Keratinocyte (primary cell): ENCODE results near the gene KCNMA1. TPM values are rescaled to one million over a fixed set of nuclear protein-coding genes. Genes with fewer than 3 reads are reported as not detected.

Experiments used
- DNase-seq: peaks from one replicate; pipeline ENCODE4 v3.0.0-alpha.2; 2011; ENCODE audit warnings: low read depth, missing footprints, low spot score
- FAIRE-seq: peaks from 2 replicates; lab custom pipeline; 2011; peaks lifted over from hg19 to GRCh38; lab: Jason Lieb, UNC
- H2AFZ ChIP-seq: 2 replicates; pipeline ENCODE4 v1.6.0; 2012; ENCODE audit warnings: low read length, control low read depth, inconsistent platforms; ENCODE audit not compliant: control insufficient read depth
- H3K27ac ChIP-seq: 2 replicates; pipeline ENCODE4 v1.5.1; 2011; ENCODE audit warnings: low read length; ENCODE audit not compliant: control insufficient read depth, insufficient read depth
- H3K27me3 ChIP-seq: 3 replicates; pipeline ENCODE4 v1.6.0; 2011; ENCODE audit warnings: low read length; ENCODE audit not compliant: control insufficient read depth, insufficient read depth; ENCODE audit errors: extremely low read depth
- H3K36me3 ChIP-seq, 2 experiments: 2 replicates in 1 of 2; 3 replicates in 1 of 2; pipeline ENCODE4 v1.5.1; 2011; ENCODE audit warnings: low read length in 2 of 2, mild to moderate bottlenecking in 1 of 2; ENCODE audit not compliant: control insufficient read depth in 2 of 2, insufficient read depth in 2 of 2; ENCODE audit errors: extremely low read depth in 1 of 2
- H3K4me1 ChIP-seq: 3 replicates; pipeline ENCODE4 v1.5.1; 2011; ENCODE audit warnings: low read length; ENCODE audit not compliant: control insufficient read depth, insufficient read depth; ENCODE audit errors: extremely low read depth
- H3K4me2 ChIP-seq: 3 replicates; pipeline ENCODE4 v1.6.0; 2011; ENCODE audit warnings: low read depth, low read length; ENCODE audit not compliant: control insufficient read depth, insufficient read depth; ENCODE audit errors: extremely low read depth
- H3K4me3 ChIP-seq, 3 experiments: fragments of 200-600 bp in 1 of 3; sonication (generic) in 1 of 3; 2 replicates in 2 of 3; 3 replicates in 1 of 3; pipeline ENCODE4 v1.5.1; 2011 to 2016; ENCODE audit warnings: low read length in 3 of 3, mild to moderate bottlenecking in 3 of 3, control low read depth in 2 of 3, inconsistent platforms in 1 of 3, low read depth in 1 of 3, mixed read lengths in 1 of 3, mixed run types in 1 of 3, moderate library complexity in 1 of 3; ENCODE audit not compliant: control insufficient read depth in 2 of 3, insufficient read depth in 2 of 3; ENCODE audit errors: extremely low read depth in 1 of 3
- H3K79me2 ChIP-seq: 2 replicates; pipeline ENCODE4 v1.6.0; 2012; ENCODE audit warnings: low read length; ENCODE audit not compliant: control insufficient read depth, insufficient read depth
- H3K9ac ChIP-seq: 3 replicates; pipeline ENCODE4 v1.6.0; 2011; ENCODE audit warnings: low read length; ENCODE audit not compliant: control insufficient read depth, insufficient read depth; ENCODE audit errors: extremely low read depth
- H3K9me1 ChIP-seq: 3 replicates; pipeline ENCODE4 v1.6.0; 2011; ENCODE audit warnings: low read length; ENCODE audit not compliant: control insufficient read depth, insufficient read depth; ENCODE audit errors: extremely low read depth
- H3K9me3 ChIP-seq: 2 replicates; pipeline ENCODE4 v1.5.1; 2012; ENCODE audit warnings: low read depth, low read length; ENCODE audit not compliant: control insufficient read depth
- H4K20me1 ChIP-seq: 3 replicates; pipeline ENCODE4 v1.6.0; 2011; ENCODE audit warnings: low read length; ENCODE audit not compliant: control insufficient read depth, insufficient read depth; ENCODE audit errors: extremely low read depth
- CTCF ChIP-seq, 3 experiments: IDR thresholded peaks in 1 of 3; conservative IDR thresholded peaks in 1 of 3; optimal IDR thresholded peaks in 1 of 3; 2 replicates in 2 of 3; 3 replicates in 1 of 3; pipeline versions ENCODE3 to v1.5.1; 2011; ENCODE audit warnings: low read length in 3 of 3, mild to moderate bottlenecking in 3 of 3, moderate library complexity in 2 of 3, control low read depth in 1 of 3, inconsistent platforms in 1 of 3; ENCODE audit not compliant: insufficient read depth in 2 of 3; ENCODE audit errors: extremely low read depth in 1 of 3
- EZH2 ChIP-seq: IDR thresholded peaks from one replicate; pipeline ENCODE4 v1.6.1; 2012; ENCODE audit warnings: inconsistent platforms, mild to moderate bottlenecking, low read length, moderate library complexity
- dilution Hi-C: fragments of 300-500 bp; cut with MboI; formaldehyde crosslinking; loops from one replicate; pipeline ENCODE4 v1.7.0; 2020; ENCODE audit warnings: low sequenced_read_pairs; ENCODE audit not compliant: extremely low pct_ligation_motif_present
- polyA plus RNA-seq, 5 experiments: library from polyadenylated mRNA; depleted of rRNA in 3 of 5; stranded (reverse) in 3 of 5; stranded (forward) in 1 of 5; unstranded in 1 of 5; fragments of >200 nt; gene quantifications; 1 replicate in 1 of 5; 2 replicates in 3 of 5; 3 replicates in 1 of 5; pipeline versions ENCODE4 v1.2.1 to v1.2.3, GENCODE V29; 2011 to 2012; ENCODE audit warnings: missing spikeins in 2 of 5, low read depth in 1 of 5, low replicate concordance in 1 of 5

KCNMA1 gene
- polyA plus RNA-seq, 1 donor (not counting 4 experiments of a cell fraction or from before 2014, with no cell fraction given) = 6.3 TPM

- H4K20me1 ChIP-seq = no peaks in the 10 kb centered on the region
- no peaks in the 10 kb centered on the region for H3K27me3 ChIP-seq
- peaks cover 21% of the 10 kb centered on the region for H3K4me1 ChIP-seq
- H3K9ac ChIP-seq = no peak overlapping the region
- H3K9me3 ChIP-seq = no peaks in the 10 kb centered on the region
- dilution Hi-C loops = no loop called here
- DNase-seq (no peak), FAIRE-seq (no peak)
- H3K4me3 ChIP-seq = no peak overlapping the region
- no peak overlapping the region for H3K27ac ChIP-seq
- no peak for TF ChIP-seq EZH2
- TF ChIP-seq CTCF (optimal IDR thresholded peaks at IDR 0.05 in 1 of 3, IDR thresholded peaks at IDR 0.05 in 1 of 3, conservative IDR thresholded peaks at IDR 0.05 in 1 of 3; ENCODE audit: extremely low read depth in 1 of 3, insufficient read depth in 2 of 3, low read length in 3 of 3) = no peak
- H3K36me3 ChIP-seq = no peaks in the 10 kb centered on the region
- no peaks in the 10 kb centered on the region for H3K79me2 ChIP-seq
- H3K4me2 ChIP-seq = no peak overlapping the region
- H3K9me1 ChIP-seq = no peaks in the 10 kb centered on the region
- no peak overlapping the region for H2AFZ ChIP-seq
These were observed 50.7 kb downstream of the KCNMA1 start for GRCh38 chr10:77586719-77587415.

- FAIRE-seq = no peak
- H3K9me3 ChIP-seq = no peaks in the 10 kb centered on the region
- no peaks in the 10 kb centered on the region for H3K9me1 ChIP-seq
- H3K79me2 ChIP-seq = no peaks in the 10 kb centered on the region
- no peak overlapping the region for H3K9ac ChIP-seq
- dilution Hi-C loops = no loop called here
- peaks cover 17% of the 10 kb centered on the region for H3K4me1 ChIP-seq
- no peak for TF ChIP-seq EZH2
- TF ChIP-seq CTCF (optimal IDR thresholded peaks at IDR 0.05 in 1 of 3, IDR thresholded peaks at IDR 0.05 in 1 of 3, conservative IDR thresholded peaks at IDR 0.05 in 1 of 3; ENCODE audit: extremely low read depth in 1 of 3, insufficient read depth in 2 of 3, low read length in 3 of 3) = no peak
- no peak overlapping the region for H2AFZ ChIP-seq
- no peak overlapping the region for H3K4me2 ChIP-seq
- DNase-seq = no peak
- no peaks in the 10 kb centered on the region for H3K36me3 ChIP-seq
- no peaks in the 10 kb centered on the region for H3K27me3 ChIP-seq
- no peaks in the 10 kb centered on the region for H4K20me1 ChIP-seq
- H3K4me3 ChIP-seq = no peak overlapping the region
- H3K27ac ChIP-seq = no peak overlapping the region
These were observed 52.7 kb downstream of the KCNMA1 start for GRCh38 chr10:77584938-77585337.
